Gastrocnemius medialis (tissue), 4 donors: ENCODE measurements around the gene ARV1.

Experiments
- POLR2A ChIP-seq, 2 donors: fragments of 450-650 bp; IDR thresholded peaks; one replicate each; pipeline ENCODE4 v1.6.1; 2017; ENCODE audit warnings: antibody characterized with exemption in 2 of 2, mild to moderate bottlenecking in 2 of 2, moderate library complexity in 2 of 2
- TF ChIP-seq, protein P1 (sequence below), 5 experiments: fragments of 450-650 bp in 3 of 5; fragments of 200-600 bp in 2 of 5; sonication (generic) in 2 of 5; IDR thresholded peaks in 4 of 5; conservative IDR thresholded peaks in 1 of 5; 1 replicate in 4 of 5; 2 replicates in 1 of 5; pipeline ENCODE4 v1.5.1; 2016 to 2019; ENCODE audit warnings: antibody characterized with exemption in 5 of 5, mild to moderate bottlenecking in 3 of 5, moderate library complexity in 3 of 5

GRCh38 chr1:230948903-230949302 is 30.0 kb upstream of the ARV1 start:
- TF ChIP-seq, protein P1, sequence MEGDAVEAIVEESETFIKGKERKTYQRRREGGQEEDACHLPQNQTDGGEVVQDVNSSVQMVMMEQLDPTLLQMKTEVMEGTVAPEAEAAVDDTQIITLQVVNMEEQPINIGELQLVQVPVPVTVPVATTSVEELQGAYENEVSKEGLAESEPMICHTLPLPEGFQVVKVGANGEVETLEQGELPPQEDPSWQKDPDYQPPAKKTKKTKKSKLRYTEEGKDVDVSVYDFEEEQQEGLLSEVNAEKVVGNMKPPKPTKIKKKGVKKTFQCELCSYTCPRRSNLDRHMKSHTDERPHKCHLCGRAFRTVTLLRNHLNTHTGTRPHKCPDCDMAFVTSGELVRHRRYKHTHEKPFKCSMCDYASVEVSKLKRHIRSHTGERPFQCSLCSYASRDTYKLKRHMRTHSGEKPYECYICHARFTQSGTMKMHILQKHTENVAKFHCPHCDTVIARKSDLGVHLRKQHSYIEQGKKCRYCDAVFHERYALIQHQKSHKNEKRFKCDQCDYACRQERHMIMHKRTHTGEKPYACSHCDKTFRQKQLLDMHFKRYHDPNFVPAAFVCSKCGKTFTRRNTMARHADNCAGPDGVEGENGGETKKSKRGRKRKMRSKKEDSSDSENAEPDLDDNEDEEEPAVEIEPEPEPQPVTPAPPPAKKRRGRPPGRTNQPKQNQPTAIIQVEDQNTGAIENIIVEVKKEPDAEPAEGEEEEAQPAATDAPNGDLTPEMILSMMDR (IDR thresholded peaks at IDR 0.05 in 4 of 5, conservative IDR thresholded peaks at IDR 0.05 in 1 of 5) = no peak
- TF ChIP-seq POLR2A (IDR thresholded peaks at IDR 0.05) = no peak
